ENCODE measurements around the gene PTBP2.

PTBP2 gene

DNA sequence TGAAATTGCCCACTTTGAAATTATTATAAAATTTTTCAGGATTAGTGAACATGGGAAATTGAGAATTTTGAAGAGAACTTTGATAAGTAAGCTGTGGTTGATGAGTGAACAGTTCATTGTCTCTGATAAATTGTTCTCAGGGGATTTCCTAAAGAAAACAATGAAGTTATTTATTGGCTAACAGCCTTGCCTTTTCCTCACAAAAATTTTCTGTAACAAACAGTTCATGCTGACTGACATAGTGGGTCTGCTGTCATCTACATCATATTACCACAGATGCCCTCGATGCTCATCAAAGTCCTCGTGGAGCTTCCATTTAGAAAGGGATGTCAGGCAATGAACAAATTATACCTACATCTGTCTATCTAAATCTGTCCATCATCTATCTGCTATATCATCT is 113.4 kb downstream of the PTBP2 start:
- DNase-seq = no peak

- DNase-seq = no peak
Measured at GRCh38 chr1:96837057-96837780, 115.6 kb downstream of the PTBP2 start.

GRCh38 chr1:96837781-96838216 is 116.2 kb downstream of the PTBP2 start:
- DNase-seq = no peak

DNA sequence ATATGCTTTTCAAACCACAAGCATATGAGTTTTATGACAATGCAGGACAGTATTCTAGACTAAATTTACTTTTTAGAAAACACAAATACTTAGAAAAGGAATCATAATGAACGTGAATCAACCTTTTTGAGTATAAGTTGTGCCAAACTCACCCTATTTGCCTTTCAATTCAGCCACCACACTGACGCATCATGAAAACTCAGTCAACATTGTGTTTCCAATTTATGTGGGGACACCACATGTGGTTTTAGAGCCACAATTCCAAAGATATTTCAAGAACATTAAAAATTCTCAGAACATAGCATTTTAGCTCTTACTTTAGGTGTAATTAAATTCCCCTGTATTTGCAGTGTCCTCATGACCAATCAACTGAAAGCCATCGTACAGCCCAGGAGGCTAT is 118.8 kb downstream of the PTBP2 start:
- no peak for DNase-seq

- DNase-seq = no peak
Measured at GRCh38 chr1:96842215-96842614, 120.6 kb downstream of the PTBP2 start.

DNA sequence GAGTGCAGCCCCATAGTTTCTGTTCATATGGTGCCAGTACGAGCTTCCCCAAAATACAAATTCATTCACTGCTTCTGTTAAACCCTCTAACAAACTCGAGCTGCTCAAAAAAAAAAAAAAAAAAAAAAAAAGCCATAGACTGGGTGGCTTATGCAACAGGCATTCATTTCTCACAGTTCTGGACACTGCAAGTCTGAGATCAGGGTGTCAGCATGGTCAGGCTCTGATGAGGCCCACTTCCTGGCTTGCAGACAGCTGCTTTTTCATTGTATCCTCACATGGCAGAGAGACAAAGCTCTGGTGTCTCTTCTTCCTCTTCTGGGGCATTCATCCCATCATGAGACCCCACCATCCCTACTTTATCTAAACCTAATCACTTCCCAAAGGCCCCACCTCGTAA is 121.6 kb downstream of the PTBP2 start:
- DNase-seq = no peak

DNA sequence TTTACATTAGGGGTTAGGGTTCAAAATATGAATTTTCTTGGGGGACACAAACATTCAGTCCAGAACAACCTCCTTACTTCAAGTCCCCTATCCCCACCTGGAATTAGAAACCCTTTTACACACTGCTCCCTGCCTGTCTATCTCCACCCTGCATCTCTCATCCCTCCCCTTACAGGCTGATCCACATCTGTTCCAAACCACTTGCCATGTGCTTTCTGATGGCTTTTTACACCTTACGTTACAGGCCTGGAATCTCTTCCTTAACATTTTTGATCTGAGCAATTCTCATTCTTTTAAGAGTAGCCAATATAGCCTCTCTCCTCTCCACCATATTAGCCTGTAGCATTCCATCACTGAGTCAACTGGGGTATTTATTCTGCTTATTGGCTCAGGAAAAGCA is 122.0 kb downstream of the PTBP2 start:
- DNase-seq = no peak

GRCh38 chr1:96845464-96845863 is 123.9 kb downstream of the PTBP2 start:
- no peak for DNase-seq

DNA sequence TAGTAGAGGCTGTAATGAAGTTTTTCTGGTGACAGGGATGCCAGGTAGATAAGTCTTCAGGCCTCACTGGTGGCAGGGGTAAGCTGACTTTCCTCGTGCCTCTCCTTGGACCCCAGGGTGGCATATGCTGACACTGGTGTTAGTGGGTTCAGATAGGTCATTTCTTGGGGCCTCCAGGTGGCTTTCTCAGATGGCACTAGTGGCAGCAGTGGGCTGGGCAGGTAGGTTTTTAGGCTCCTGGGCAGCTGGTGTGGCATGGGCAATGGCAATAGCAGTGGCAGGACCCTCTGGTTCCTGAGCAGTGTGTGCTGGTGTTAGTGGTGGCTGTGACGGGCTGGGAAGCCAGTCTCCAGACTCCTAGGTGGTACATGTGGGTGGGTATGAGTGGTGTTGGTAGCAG is 140.3 kb downstream of the PTBP2 start:
- no peak for DNase-seq

DNA sequence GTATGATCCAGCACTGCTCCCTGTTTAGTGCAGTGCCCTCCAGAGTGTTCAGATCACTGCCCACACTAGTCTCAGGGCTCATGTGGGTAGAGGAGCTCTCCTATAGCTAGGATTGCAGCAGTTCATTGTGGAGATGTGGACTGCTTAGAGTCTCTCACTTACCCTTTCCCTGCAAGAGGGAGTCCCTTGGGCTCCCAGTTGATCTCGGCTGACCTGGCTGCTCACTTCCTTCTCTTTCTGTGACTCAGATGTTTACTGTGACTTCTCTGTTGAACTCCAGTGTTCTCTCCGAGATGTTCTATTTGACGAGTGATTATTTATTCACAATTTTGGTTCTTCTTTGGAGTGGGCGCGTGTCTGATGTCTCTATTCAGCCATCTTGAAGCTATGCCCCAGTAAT is 141.9 kb downstream of the PTBP2 start:
- no peak for DNase-seq
